SU-DHL-6 (cell line): ENCODE data around the gene CCDC73.

ENCODE experiments used
- EZH2phosphoT487 ChIP-seq: fragments of 200-600 bp; sonication (generic), shearing (Covaris generic); conservative IDR thresholded peaks from 2 replicates; pipeline ENCODE4 v1.6.1; 2018; ENCODE audit warnings: mild to moderate bottlenecking, antibody characterized with exemption, low read length, moderate library complexity, mixed read lengths
- TF ChIP-seq, protein P1 (sequence below): fragments of 200-600 bp; sonication (generic); IDR thresholded peaks from one replicate; pipeline ENCODE4 v1.5.1; 2017; ENCODE audit warnings: antibody characterized with exemption, mild to moderate bottlenecking, low read length, moderate library complexity; ENCODE audit not compliant: insufficient read depth, poor library complexity, severe bottlenecking

DNA sequence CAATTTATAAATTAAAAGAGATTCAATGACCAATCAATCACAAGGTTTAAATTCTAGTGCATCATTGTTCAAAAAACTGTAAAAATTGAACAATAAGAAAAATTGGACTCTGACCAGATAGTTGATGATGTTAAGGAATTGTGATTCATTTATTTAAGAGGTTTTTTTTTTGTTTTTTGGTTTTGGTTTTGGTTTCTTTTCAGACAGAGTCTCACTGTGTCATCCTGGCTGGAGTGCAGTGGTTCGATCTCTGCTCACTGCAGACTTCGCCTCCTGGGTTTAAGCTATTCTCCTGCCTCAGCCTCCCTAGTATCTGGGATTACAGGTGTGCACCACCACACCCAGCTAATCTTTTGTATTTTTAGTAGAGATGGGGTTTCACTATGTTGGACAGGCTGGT, 227.9 kb downstream of the CCDC73 start:
- TF ChIP-seq, protein P1, sequence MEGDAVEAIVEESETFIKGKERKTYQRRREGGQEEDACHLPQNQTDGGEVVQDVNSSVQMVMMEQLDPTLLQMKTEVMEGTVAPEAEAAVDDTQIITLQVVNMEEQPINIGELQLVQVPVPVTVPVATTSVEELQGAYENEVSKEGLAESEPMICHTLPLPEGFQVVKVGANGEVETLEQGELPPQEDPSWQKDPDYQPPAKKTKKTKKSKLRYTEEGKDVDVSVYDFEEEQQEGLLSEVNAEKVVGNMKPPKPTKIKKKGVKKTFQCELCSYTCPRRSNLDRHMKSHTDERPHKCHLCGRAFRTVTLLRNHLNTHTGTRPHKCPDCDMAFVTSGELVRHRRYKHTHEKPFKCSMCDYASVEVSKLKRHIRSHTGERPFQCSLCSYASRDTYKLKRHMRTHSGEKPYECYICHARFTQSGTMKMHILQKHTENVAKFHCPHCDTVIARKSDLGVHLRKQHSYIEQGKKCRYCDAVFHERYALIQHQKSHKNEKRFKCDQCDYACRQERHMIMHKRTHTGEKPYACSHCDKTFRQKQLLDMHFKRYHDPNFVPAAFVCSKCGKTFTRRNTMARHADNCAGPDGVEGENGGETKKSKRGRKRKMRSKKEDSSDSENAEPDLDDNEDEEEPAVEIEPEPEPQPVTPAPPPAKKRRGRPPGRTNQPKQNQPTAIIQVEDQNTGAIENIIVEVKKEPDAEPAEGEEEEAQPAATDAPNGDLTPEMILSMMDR: no peak
- TF ChIP-seq EZH2phosphoT487: no peak
